C4-2B (cell line): Measurements from ENCODE around the gene PRKD1.

Experiments used
- ZFX ChIP-seq: fragments of 450-650 bp; IDR thresholded peaks from 2 replicates; pipeline ENCODE4 v1.6.1; 2017
- TF ChIP-seq, protein P1 (sequence below): fragments of 450-650 bp; conservative IDR thresholded peaks from 2 replicates; pipeline ENCODE4 v1.5.1; 2017; ENCODE audit warnings: mild to moderate bottlenecking

DNA sequence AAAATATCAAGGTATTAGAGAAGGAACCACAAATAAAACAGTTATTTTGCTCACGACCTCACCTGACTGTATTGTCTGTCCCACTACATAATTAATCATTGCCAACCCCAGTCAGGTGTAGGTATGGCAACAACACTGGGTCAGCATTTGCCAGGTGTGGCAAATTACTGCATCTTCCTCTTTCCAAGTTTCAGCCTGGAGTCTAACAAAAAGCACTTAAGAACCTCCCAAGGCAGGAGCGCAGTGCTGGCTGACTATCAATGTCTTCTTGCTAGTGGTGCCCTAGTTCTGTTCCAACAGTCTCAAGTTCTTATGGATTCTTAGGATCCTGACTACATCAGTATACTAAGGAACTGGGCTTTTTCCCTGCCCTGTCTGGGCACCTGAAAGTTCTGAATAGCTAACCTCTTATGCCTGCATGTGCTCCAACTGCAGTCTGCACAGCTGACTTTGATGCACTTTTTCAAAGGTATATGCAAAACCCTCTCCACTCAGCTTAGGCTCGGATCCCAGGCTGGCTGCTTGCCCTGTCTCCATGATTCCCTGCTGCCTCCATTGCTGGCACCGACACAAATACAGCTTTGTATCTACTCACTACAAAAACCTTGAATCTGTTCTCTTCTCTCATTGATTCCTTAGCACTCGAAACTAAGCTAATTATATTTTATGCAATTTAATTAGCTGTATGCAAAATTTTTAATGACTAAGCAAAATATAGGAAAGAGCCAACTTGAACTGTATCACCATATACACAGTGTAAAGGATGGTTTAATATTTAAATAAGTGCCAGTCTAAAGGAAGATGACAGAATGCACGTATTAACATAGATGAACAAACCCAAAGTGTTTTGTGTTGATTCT is 113.3 kb downstream of the PRKD1 start:
- TF ChIP-seq, protein P1, sequence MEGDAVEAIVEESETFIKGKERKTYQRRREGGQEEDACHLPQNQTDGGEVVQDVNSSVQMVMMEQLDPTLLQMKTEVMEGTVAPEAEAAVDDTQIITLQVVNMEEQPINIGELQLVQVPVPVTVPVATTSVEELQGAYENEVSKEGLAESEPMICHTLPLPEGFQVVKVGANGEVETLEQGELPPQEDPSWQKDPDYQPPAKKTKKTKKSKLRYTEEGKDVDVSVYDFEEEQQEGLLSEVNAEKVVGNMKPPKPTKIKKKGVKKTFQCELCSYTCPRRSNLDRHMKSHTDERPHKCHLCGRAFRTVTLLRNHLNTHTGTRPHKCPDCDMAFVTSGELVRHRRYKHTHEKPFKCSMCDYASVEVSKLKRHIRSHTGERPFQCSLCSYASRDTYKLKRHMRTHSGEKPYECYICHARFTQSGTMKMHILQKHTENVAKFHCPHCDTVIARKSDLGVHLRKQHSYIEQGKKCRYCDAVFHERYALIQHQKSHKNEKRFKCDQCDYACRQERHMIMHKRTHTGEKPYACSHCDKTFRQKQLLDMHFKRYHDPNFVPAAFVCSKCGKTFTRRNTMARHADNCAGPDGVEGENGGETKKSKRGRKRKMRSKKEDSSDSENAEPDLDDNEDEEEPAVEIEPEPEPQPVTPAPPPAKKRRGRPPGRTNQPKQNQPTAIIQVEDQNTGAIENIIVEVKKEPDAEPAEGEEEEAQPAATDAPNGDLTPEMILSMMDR = no peak
- TF ChIP-seq ZFX = no peak
